Ammon's horn (tissue), 1 donor: ENCODE results near the gene PGD.
"Not testable (repeated sequence)": the region's sequence is repeated elsewhere in the genome, so short reads cannot be mapped to it uniquely, and the experiment has no call there.

Experiments used
- DNase-seq: peaks from one replicate; pipeline ENCODE4 v3.0.0-alpha.2; 2016; ENCODE audit warnings: low spot score

PGD gene

DNA sequence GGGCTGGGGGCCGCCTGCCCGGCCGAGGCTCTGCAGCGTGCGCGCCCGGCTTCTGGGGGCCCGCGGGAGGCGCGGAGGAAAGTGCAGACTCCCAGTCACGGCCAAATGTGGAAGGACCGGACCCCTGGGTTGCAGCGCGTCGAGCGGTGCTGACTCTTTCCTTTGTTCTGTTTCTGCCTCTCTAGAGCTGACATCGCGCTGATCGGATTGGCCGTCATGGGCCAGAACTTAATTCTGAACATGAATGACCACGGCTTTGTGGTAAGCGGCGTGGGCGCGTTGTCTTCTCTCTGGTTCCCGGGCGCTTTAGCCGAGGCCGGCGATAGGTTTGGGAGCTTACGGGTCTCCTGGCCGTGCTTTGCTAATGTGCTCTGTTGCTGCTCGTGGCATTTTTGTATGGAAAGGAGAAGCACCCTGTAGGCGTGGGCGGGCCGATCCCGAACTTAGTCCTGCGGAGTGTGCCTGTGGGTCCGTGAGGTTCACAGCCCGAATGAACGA lies 629 bp downstream of the PGD start:
- peak; percentile 34 for DNase-seq

DNA sequence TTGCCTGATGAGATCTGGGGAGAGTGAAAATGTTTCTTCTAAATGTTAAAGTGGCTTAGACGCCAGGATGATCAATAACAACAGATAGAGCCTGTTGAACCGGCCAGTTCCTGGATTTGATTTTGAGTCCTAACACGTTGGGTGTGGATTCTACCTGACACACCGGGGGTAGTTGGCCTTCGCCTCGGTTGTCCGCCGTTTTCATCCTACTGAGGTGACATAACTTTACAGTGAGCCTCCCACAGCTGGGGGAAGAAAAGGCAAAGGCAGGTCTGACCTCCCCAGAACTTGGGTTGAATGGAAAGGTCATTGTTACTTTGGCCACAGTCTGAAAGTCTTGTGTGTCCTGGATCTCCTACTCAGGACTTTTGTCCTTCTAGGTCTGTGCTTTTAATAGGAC lies 1.1 kb downstream of the PGD start:
- DNase-seq: no peak

- DNase-seq: no peak
Observed at GRCh38 chr1:10401281-10401680, 2.4 kb downstream of the PGD start.

GRCh38 chr1:10402729-10403274 lies 3.9 kb downstream of the PGD start:
- no peak for DNase-seq

DNA sequence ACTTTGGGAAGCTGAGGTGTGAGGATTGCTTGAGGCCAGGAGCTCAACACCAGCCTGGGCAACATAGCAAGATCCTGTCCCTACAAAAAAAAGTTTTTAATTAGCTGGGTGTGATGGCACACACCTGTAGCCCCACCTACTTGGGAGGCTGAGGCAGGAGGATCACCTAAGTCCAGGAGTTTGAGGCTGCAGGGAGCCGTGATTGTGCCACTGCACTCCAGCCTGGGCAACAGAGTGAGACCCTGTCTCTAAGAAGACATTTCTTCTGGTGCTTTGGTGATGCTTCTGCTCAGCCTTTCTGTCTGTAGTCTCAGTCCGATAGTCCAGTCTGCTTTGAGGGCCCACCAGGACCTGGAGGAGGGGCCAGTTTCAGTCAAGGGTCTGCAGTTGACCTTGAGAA lies 8.3 kb downstream of the PGD start:
- DNase-seq: no peak

DNA sequence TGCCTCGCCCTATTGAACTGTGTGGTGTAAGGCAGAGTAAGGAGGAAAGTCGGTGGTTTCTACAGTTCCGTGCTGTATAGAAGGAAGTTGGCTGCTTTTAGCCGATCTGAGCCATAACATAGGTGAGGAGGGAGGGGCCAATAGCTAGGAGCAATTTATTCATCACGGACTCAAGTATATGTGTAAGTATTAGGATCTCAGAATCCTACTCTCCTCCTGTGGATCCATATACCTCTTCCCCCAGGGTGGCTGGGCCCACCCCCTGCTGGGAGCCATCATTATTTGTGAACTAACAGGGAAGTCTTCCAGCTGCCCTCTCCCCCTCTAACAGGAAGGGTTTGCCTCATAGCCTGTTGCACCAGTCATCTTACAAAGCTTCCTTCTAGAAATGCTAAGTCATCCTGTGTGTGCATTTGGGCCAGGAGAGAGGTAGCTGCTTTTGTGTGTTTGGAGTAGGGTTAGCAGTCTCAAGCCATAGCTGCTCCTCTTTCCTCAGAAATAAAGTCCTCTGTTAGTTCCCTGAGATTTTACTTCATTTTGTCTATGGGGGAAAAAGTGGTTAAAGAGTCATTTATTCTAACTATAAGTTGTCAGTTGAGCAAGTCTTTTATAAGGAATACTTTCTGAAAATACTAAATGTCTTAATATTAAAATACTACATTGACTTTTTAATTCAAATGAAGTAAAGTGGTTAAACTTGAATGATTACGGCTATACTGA lies 16.5 kb downstream of the PGD start:
- DNase-seq: peak; percentile 48

DNA sequence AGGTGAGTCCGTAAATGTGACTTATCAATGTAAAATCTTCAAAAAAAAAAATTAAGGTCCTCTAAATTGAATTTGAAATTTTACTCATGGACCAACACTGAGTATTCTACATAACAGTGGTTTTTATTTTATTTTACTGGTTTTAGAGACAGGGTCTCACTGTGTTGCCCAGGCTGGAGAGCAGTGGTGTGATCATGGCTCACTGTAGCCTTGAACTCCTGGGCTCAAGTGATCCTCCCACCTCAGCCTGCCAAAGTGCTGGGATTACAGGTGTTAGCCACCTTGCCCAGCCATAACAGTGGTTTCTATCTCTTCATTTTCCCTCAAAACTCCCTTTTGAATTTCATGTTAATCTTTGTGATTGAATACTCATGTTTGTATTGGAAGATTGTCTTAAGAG lies 17.1 kb downstream of the PGD start:
- not testable (repeated sequence) for DNase-seq

DNA sequence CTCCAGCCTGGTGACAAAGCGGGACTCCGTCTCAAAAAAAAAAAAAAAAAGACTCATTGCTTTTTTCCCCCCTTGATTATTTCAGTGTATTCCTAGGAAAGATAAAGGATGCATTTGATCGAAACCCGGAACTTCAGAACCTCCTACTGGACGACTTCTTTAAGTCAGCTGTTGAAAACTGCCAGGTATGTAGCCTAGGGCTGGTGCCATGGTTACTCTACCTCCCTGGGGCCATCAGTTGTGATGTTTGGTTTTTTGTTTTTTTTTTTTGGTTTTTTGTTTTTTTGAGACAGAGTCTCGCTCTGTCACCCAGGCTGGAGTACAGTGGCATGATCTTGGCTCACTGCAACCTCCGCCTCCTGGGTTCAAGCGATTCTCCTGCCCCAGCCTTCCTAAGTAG lies 19.9 kb downstream of the PGD start:
- not testable (repeated sequence) for DNase-seq

DNA sequence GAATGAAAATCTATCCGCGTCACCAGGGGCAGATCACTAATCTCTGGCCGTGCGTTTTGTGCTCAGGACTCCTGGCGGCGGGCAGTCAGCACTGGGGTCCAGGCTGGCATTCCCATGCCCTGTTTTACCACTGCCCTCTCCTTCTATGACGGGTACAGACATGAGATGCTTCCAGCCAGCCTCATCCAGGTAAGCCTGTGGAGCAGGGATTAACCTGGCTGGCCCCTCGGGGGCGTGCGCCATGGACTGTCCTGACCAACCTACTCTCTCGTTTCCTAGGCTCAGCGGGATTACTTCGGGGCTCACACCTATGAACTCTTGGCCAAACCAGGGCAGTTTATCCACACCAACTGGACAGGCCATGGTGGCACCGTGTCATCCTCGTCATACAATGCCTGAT lies 20.5 kb downstream of the PGD start:
- no peak for DNase-seq

DNA sequence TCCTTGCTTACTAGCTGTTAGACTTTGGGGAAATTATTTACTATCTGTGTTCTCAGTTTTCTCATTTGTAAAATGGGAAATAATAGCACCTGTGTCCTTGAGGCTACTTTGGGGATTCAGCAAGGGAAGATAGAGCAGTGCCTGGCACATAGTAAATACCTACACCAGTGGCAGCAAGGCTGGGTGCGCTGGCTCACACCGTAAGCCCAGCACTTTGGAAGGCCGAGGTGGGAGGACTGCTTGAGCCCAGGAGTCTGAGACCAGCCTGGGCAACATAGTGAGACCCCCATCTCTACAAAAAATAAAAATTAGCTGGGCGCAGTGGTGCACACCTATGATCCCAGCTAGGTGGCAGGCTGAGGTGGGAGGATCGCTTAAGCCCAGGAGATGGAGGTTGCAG lies 22.8 kb downstream of the PGD start:
- DNase-seq: no peak

DNA sequence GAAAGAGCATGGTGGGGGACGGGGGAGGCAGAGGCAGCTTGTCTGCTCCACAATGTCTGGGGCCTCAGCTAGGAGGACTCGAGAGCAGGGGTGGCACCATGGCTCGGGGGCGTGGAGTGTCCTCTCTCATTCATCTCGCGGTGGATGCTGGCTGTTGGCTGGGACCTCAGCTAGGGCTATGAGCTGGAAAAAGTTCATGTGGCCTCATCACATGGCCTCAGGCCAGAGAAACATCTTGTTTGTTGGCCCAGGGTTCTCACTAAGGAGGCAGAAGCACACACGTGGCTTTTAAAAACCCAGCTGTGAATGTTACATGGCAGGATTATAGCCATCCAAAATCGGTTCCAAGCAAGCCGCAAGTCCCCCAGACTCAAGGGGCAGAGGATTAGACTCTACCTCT lies 25.2 kb downstream of the PGD start:
- no peak for DNase-seq

DNA sequence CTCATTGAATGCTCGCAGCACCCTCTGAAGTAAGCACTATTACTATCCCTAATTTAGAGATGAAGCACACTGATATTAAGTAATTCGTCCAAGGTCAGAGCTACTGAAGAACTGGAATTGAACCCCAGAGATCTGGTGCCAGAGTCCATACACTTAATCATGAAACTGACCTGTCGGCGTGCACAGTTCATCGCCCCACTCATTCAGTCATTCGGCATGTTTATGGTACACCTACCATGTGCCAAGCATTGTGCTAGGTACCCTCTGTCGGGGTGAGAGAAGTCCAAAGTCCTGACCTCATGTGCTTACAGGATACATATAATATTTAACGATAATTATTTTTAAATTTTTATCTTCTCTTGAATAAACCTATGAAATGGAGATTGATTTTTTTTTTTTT lies 25.8 kb downstream of the PGD start:
- no peak for DNase-seq

DNA sequence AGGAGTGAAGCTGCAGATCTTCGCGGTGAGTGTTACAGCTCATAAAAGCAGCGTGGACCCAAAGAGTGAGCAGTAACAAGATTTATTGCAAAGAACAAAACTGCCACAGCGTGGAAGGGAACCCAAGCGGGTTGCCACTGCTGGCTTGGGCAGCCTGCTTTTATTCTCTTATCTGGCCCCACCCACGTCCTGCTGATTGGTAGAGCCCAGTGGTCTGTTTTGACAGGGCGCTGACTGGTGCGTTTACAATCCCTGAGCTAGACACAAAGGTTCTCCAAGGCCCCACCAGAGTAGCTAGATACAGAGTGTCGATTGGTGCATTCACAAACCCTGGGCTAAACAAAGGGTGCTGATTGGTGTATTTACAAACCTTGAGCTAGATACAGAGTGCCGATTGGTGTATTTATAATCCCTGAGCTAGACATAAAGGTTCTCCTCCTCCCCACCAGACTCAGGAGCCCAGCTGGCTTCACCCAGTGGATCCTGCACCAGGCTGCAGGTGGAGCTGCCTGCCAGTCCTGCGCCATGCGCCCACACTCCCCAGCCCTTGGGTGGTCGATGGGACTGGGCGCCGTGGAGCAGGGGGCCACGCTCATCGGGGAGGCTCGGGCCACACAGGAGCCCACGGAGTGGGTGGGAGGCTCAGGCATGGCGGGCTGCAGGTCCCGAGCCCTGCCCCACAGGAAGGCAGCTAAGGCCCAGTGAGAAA lies 27.1 kb downstream of the PGD start:
- DNase-seq: not testable (repeated sequence)

DNA sequence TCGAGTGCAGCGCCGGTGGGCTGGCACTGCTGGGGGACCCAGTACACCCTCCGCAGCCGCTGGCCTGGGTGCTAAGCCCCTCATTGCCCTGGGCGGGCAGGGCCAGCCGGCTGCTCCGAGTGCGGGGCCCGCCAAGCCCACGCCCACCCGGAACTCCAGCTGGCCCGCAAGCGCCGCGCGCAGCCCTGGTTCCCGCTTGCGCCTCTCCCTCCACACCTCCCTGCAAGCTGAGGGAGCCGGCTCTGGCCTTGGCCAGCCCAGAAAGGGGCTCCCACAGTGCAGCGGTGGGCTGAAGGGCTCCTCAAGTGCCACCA lies 27.6 kb downstream of the PGD start:
- not testable (repeated sequence) for DNase-seq

DNA sequence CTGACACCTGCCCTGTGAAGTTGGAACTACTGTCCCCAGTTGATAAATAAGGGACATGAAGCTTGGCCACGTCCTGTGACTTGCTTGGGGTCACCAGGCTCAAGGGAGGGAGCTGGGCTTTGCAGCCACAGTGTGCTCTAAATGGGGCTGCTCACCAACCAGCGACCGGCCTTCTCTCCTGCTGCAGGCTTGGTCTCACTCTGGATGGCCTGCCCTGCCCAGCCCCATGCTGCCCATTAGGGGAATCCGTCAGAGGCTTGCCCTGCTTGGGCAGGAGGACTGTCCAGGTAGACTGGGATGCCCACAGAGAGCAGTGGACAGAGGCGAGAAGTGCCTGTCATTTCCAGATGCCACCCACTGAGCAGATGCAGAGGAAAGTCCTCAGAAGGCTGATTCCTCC lies 30.1 kb downstream of the PGD start:
- DNase-seq: no peak

DNA sequence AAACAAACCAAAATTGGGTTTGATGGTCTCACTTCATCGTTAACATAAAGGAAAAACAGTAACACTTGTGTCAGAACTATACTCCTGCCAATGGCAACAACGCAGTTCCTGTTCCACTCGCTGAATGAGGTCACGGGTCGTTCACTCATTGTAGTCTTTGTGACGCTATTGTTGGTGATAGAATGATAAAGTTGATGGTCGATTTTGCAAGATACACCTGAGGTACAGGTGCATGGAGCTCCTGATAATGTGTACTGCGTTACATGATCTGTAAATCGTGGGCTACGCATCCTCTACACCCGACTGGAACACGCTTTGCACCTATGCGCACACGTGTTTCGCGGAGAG lies 31.0 kb downstream of the PGD start:
- DNase-seq: no peak

- peak; percentile 86 for DNase-seq
Observed at GRCh38 chr1:10430216-10431069, 31.6 kb downstream of the PGD start, which contains the start of gene CENPS. Gene CENPS, plus strand, starts transcription at chr1:10430433. Its CDS starts 85 bp downstream, at chr1:10430518.

GRCh38 chr1:10431070-10431730 lies 32.3 kb downstream of the PGD start:
- DNase-seq: no peak

- DNase-seq: no peak
Observed at GRCh38 chr1:10432910-10433700, 34.2 kb downstream of the PGD start.

DNA sequence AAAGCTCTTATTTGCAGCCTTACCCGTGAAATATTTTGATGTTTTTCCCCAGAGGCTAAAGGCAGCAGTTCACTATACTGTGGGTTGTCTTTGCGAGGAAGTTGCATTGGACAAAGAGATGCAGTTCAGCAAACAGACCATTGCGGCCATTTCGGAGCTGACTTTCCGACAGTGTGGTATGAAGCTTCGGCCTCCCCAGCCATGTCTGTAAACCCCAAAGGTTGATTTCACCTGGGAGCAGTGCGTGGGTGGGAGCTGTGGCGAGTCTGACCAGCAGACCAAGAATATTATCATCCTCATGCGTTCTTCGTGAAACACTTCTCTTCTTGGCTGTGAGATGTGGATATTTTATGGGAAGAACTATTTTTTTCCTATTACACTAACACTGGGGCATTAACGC lies 34.9 kb downstream of the PGD start:
- DNase-seq: no peak

GRCh38 chr1:10434590-10434989 lies 35.7 kb downstream of the PGD start:
- DNase-seq: no peak
